Lower leg skin (tissue), 3 donors: ENCODE measurements around the gene EEF1AKMT4.

Experiments used
- POLR2A ChIP-seq, 2 donors: fragments of 450-650 bp; IDR thresholded peaks; one replicate each; pipeline ENCODE4 v1.6.1; 2016 to 2017; ENCODE audit warnings: antibody characterized with exemption in 2 of 2, mild to moderate bottlenecking in 1 of 2, moderate library complexity in 1 of 2
- TF ChIP-seq, protein P1 (sequence below), 3 donors: fragments of 450-650 bp; IDR thresholded peaks; one replicate each; pipeline ENCODE4 v1.5.1; 2016; ENCODE audit warnings: antibody characterized with exemption in 3 of 3, mild to moderate bottlenecking in 3 of 3, moderate library complexity in 2 of 3

DNA sequence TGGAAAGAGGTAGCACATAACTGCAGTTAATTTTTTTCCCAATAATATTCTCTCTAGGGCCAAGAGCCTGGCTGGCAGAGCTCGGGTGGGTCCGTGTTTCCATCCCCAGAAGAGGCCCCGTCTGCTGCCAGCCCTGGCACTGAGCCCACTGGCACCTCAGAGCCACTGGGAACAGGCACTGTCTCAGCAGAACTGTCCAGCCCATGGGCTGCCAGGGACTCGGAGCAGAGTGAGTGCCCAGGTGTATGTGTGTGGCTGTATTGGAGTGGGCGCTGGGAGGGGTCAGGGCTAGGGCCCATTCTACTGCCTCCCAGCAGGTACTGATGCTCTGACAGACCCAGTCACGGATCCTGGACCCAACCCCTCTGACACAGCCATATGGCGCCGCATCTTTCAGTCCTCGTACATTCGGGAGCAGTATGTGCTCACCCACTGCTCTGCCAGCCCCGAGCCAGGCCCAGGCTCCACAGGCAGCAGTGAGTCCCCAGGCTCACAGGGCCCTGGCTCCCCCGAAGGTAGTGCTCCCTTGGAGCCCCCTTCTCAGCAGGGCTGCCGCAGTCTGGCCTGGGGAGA is 11.1 kb upstream of the EEF1AKMT4 start:
- TF ChIP-seq, protein P1, sequence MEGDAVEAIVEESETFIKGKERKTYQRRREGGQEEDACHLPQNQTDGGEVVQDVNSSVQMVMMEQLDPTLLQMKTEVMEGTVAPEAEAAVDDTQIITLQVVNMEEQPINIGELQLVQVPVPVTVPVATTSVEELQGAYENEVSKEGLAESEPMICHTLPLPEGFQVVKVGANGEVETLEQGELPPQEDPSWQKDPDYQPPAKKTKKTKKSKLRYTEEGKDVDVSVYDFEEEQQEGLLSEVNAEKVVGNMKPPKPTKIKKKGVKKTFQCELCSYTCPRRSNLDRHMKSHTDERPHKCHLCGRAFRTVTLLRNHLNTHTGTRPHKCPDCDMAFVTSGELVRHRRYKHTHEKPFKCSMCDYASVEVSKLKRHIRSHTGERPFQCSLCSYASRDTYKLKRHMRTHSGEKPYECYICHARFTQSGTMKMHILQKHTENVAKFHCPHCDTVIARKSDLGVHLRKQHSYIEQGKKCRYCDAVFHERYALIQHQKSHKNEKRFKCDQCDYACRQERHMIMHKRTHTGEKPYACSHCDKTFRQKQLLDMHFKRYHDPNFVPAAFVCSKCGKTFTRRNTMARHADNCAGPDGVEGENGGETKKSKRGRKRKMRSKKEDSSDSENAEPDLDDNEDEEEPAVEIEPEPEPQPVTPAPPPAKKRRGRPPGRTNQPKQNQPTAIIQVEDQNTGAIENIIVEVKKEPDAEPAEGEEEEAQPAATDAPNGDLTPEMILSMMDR (IDR thresholded peaks at IDR 0.05), result no peak
- no peak for TF ChIP-seq POLR2A (IDR thresholded peaks at IDR 0.05)
